NCI-H2196 (cell line): ENCODE measurements around the gene SNRPA.
"Not testable (repeated sequence)": the region's sequence is repeated elsewhere in the genome, so short reads cannot be mapped to it uniquely, and the experiment has no call there.

Experiments used
- DNase-seq: peaks from one replicate; lab custom pipeline; 2025; ENCODE audit not compliant: unreplicated experiment; lab: John Stamatoyannopoulos, UW

The SNRPA gene

DNA sequence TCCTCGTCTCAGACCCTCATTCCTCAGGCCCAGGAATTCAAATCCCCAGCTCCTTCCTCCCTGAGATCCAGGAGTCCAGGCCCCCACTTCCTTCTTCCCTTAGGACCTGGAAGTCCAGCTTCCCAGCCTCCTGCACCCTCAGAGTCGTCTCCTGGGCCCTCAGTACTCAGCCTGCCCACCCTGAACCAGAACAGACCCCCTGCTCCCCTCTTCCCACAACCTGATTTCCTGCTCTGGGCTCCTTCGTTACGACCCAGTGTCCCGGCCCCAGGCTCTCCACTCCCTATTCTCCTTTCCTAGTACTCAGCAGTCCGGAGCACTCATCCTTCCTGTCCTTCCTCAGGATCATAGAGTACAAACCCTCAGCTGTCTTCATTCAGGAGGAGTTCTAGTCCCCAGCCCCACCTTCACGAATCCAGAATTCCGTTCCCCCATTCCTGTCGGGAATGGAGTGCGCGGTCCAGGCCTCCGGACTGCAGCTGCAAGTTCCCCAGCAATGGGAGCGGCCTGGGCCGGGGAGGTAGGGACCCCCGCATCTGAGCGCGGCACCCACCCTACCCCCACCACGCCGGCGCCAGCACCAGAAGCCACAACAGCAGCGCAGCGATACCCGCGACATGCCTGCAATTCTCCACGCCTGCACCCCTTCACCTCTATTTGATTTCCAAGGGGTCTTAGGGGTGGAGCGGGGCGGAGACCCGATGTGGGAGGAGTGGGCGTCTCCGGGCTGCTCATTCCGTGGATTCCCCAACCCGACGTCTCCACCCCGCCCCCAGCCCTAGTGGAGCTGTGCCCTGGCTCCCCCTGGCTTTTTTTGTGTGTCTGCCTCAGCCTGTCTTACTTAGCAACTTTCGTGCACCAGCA is 60.7 kb downstream of the SNRPA start:
- DNase-seq = no peak

GRCh38 chr19:40812571-40812970 is 61.6 kb downstream of the SNRPA start:
- DNase-seq = not testable (repeated sequence)

DNA sequence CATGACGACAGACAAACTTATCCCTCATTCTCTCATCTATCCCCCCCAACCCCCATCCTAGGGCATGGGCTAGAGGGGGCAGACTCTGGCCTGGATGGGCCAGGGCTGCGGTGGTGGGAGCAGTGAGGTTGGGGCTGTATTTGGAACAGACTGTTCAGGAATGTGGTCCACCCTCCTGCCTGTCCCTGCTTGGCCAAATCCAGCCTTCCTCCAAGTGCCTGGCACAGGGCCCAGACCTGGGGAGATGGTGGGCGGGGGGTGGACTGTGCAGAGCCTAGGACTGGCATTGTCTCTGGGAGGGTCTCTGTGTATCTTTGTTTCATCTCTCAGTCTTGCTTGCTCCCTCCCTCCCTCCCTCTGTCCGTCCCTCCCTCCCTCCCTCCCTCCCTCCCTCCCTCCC is 62.2 kb downstream of the SNRPA start:
- no peak for DNase-seq
